Motor neuron (in vitro differentiated cells): ENCODE data around the gene IFI44. TPM values are rescaled to one million over a fixed set of nuclear protein-coding genes. Genes with fewer than 3 reads are reported as not detected.

Source experiments
- ATAC-seq, 8 experiments: fragments of 200-7000 bp; cut with Tn5 transposase; replicated peaks in 6 of 8; 2 replicates each; pipeline ENCODE4 v1.8.0; 2021; ENCODE audit warnings: mild to moderate bottlenecking in 8 of 8, moderate library complexity in 8 of 8
- H3K27ac ChIP-seq, 2 donors: fragments of 250-450 bp; sonication (Bioruptor Pico); 2 replicates each; pipeline ENCODE4 v1.9.0; 2021; ENCODE audit warnings: antibody characterized with exemption in 2 of 2, mild to moderate bottlenecking in 2 of 2, moderate library complexity in 1 of 2
- H3K4me1 ChIP-seq, 2 donors: fragments of 250-450 bp; sonication (Bioruptor Pico); replicated peaks in 1 of 2; 2 replicates each; pipeline ENCODE4 v1.6.1; 2021; ENCODE audit warnings: antibody characterized with exemption in 2 of 2, mild to moderate bottlenecking in 2 of 2, moderate library complexity in 1 of 2
- H3K4me3 ChIP-seq, 5 donors: fragments of 250-450 bp; sonication (Bioruptor Pico); 2 replicates each; pipeline ENCODE4 v1.9.0; 2021; ENCODE audit warnings: antibody characterized with exemption in 5 of 5, mild to moderate bottlenecking in 5 of 5, moderate library complexity in 4 of 5
- WGBS, 10 experiments: fragments of 450-650 bp; shearing (Covaris generic); methylation state at CpG; one replicate each; pipeline ENCODE4 v1.0.0; 2022; 5-methylcytosine and 5-hydroxymethylcytosine counted together
- in situ Hi-C, 9 experiments: fragments of 400-800 bp; cut with MboI; loops; one replicate each; pipeline ENCODE4 v1.15.0; 2021; ENCODE audit warnings: low sequenced_read_pairs in 9 of 9, low pct_unique_long_range_greater_than_20kb in 2 of 9; ENCODE audit not compliant: unreplicated experiment in 9 of 9
- total RNA-seq, 8 experiments: library from RNA; unstranded; fragments of 300-600 nt; gene quantifications; 2 replicates each; pipeline versions ENCODE4 v1.2.3 to v1.2.4, GENCODE V29; 2022

IFI44 gene
- total RNA-seq, 8 experiments from 2014 or later: 0.76 to 119 (median 59.8) TPM; not detected in 3

GRCh38 chr1:78622548-78622947 lies 27.1 kb upstream of the IFI44 start:
- 90 to 100% (median 97%) methylated on average over 2 to 4 of the region's 4 CpGs; no CpG with 5 or more reads in 1 of the 10 experiments for WGBS, 10 experiments
- in situ Hi-C loops: loop anchor here in 2 of 9 experiments (25.0 kb wide), 1 partner anchor 485 kb away; no protein-coding TSS in a partner anchor

GRCh38 chr1:78624035-78624434 lies 25.6 kb upstream of the IFI44 start:
- no peak overlapping the region for H3K4me3 ChIP-seq
- in situ Hi-C loops: loop anchor here in 2 of 9 experiments (25.0 kb wide), 1 partner anchor 487 kb away; no protein-coding TSS in a partner anchor
- H3K4me1 ChIP-seq: peaks cover 4 to 10% of the 10 kb centered on the region in 2 donors
- ATAC-seq: no peak
- H3K27ac ChIP-seq: no peak overlapping the region
- WGBS, 10 experiments: 60 to 100% (median 95%) methylated on average over 1 to 7 of the region's 7 CpGs; no CpG with 5 or more reads in 1 of the 10 experiments

More at GRCh38 chr1:78622548-78622947, 27.1 kb upstream of the IFI44 start:
- Histone ChIP-seq H3K4me1 (peaks cover 4 to 10% of the 10 kb centered on the region in 2 donors), H3K4me3 (no peak overlapping the region), H3K27ac (no peak overlapping the region)
- no peak for ATAC-seq

GRCh38 chr1:78627321-78627720 lies 22.3 kb upstream of the IFI44 start:
- Histone ChIP-seq H3K4me1 (no peaks in the 10 kb centered on the region), H3K4me3 (no peak overlapping the region), H3K27ac (no peak overlapping the region)
- WGBS, 10 experiments: 60 to 100% (median 87%) methylated on average over 1 of the region's 1 CpG; no CpG with 5 or more reads in 1 of the 10 experiments
- in situ Hi-C loops: no loop called here
- ATAC-seq: no peak

GRCh38 chr1:78630600-78630999 lies 19.0 kb upstream of the IFI44 start:
- in situ Hi-C loops: no loop called here
- H3K4me1 ChIP-seq: no peaks in the 10 kb centered on the region
- no peak overlapping the region for H3K4me3 ChIP-seq
- H3K27ac ChIP-seq: no peak overlapping the region
- WGBS, 10 experiments: 57 to 92% (median 79%) methylated on average over 2 of the region's 2 CpGs; no CpG with 5 or more reads in 3 of the 10 experiments
- no peak for ATAC-seq

GRCh38 chr1:78633209-78633608 lies 16.4 kb upstream of the IFI44 start:
- Histone ChIP-seq H3K4me1 (no peaks in the 10 kb centered on the region), H3K27ac (no peak overlapping the region), H3K4me3 (no peak overlapping the region)
- no peak for ATAC-seq
- WGBS, 10 experiments: 95 to 100% (median 100%) methylated on average over 1 to 4 of the region's 4 CpGs; no CpG with 5 or more reads in 4 of the 10 experiments
- in situ Hi-C loops: no loop called here

- WGBS, 10 experiments: 0 to 100% (median 62%) methylated on average over 1 of the region's 1 CpG; no CpG with 5 or more reads in 2 of the 10 experiments
- in situ Hi-C loops: no loop called here
- no peak overlapping the region for H3K27ac ChIP-seq
- no peaks in the 10 kb centered on the region for H3K4me1 ChIP-seq
- no peak overlapping the region for H3K4me3 ChIP-seq
- no peak for ATAC-seq
Observed at GRCh38 chr1:78640462-78640861, 9.2 kb upstream of the IFI44 start.

- H3K4me1 ChIP-seq: no peaks in the 10 kb centered on the region
- no peak overlapping the region for H3K27ac ChIP-seq
- no peak overlapping the region for H3K4me3 ChIP-seq
- in situ Hi-C loops: no loop called here
- ATAC-seq: no peak
- WGBS, 10 experiments: 56 to 100% (median 77%) methylated on average over 2 to 4 of the region's 4 CpGs; no CpG with 5 or more reads in 1 of the 10 experiments
Observed at GRCh38 chr1:78641558-78641957, 8.1 kb upstream of the IFI44 start.

GRCh38 chr1:78645723-78646122 lies 3.9 kb upstream of the IFI44 start:
- Histone ChIP-seq H3K27ac (no peak overlapping the region), H3K4me3 (no peak overlapping the region), H3K4me1 (no peaks in the 10 kb centered on the region)
- 17 to 89% (median 66%) methylated on average over 1 of the region's 1 CpG; no CpG with 5 or more reads in 2 of the 10 experiments for WGBS, 10 experiments
- no peak for ATAC-seq
- in situ Hi-C loops: no loop called here

- no peak for ATAC-seq
- in situ Hi-C loops: no loop called here
- Histone ChIP-seq H3K4me1 (no peaks in the 10 kb centered on the region), H3K4me3 (no peak overlapping the region), H3K27ac (no peak overlapping the region)
- WGBS, 10 experiments: 88 to 92% methylated on average over 1 of the region's 1 CpG; no CpG with 5 or more reads in 8 of the 10 experiments
Observed at GRCh38 chr1:78647238-78647637, 2.4 kb upstream of the IFI44 start.

GRCh38 chr1:78650114-78650660 lies 556 bp downstream of the IFI44 start:
- peak in 3 of 8 experiments; percentile 8 to 36 (median 12) for ATAC-seq
- in situ Hi-C loops: no loop called here
- Histone ChIP-seq H3K4me1 (no peaks in the 10 kb centered on the region), H3K4me3 (no peak overlapping the region), H3K27ac (no peak overlapping the region)
- 5 to 100% (median 72%) methylated on average over 1 to 6 of the region's 6 CpGs for WGBS, 10 experiments

GRCh38 chr1:78651241-78651640 lies 1.6 kb downstream of the IFI44 start:
- WGBS, 10 experiments: 0 to 100% (median 85%) methylated on average over 2 to 12 of the region's 12 CpGs; no CpG with 5 or more reads in 3 of the 10 experiments
- H3K4me1 ChIP-seq: no peaks in the 10 kb centered on the region
- H3K27ac ChIP-seq: no peak overlapping the region
- no peak overlapping the region for H3K4me3 ChIP-seq
- ATAC-seq: peak in 5 of 8 experiments; percentile 21 to 89 (median 70)
- in situ Hi-C loops: no loop called here

GRCh38 chr1:78652019-78652560 lies 2.5 kb downstream of the IFI44 start:
- ATAC-seq: no peak
- Histone ChIP-seq H3K27ac (no peak overlapping the region), H3K4me1 (no peaks in the 10 kb centered on the region), H3K4me3 (no peak overlapping the region)
- WGBS, 10 experiments: 65 to 98% (median 91%) methylated on average over 2 to 17 of the region's 17 CpGs
- in situ Hi-C loops: no loop called here

GRCh38 chr1:78658901-78659300 lies 9.3 kb downstream of the IFI44 start:
- 83 to 100% (median 100%) methylated on average over 1 of the region's 1 CpG; no CpG with 5 or more reads in 2 of the 10 experiments for WGBS, 10 experiments
- no peak for ATAC-seq
- Histone ChIP-seq H3K27ac (no peak overlapping the region), H3K4me1 (no peaks in the 10 kb centered on the region), H3K4me3 (no peak overlapping the region)
- in situ Hi-C loops: no loop called here

- no peak for ATAC-seq
- 50 to 94% (median 80%) methylated on average over 2 of the region's 2 CpGs for WGBS, 10 experiments
- no peak overlapping the region for H3K4me3 ChIP-seq
- in situ Hi-C loops: no loop called here
- H3K4me1 ChIP-seq: no peaks in the 10 kb centered on the region
- no peak overlapping the region for H3K27ac ChIP-seq
Observed at GRCh38 chr1:78663923-78664322, 14.3 kb downstream of the IFI44 start.
